HG02981 (cell line): ENCODE data around the gene NLRP3.
"Not testable (repeated sequence)": the region's sequence is repeated elsewhere in the genome, so short reads cannot be mapped to it uniquely, and the experiment has no call there.

Experiments
- ATAC-seq: cut with Tn5 transposase; IDR thresholded peaks from one replicate; pipeline ENCODE4 v1.9.1; 2021; ENCODE audit warnings: mild to moderate bottlenecking, moderate library complexity; ENCODE audit not compliant: unreplicated experiment

NLRP3 gene

GRCh38 chr1:247390116-247390791 lies 25.7 kb upstream of the NLRP3 start:
- ATAC-seq = peak; percentile 100

DNA sequence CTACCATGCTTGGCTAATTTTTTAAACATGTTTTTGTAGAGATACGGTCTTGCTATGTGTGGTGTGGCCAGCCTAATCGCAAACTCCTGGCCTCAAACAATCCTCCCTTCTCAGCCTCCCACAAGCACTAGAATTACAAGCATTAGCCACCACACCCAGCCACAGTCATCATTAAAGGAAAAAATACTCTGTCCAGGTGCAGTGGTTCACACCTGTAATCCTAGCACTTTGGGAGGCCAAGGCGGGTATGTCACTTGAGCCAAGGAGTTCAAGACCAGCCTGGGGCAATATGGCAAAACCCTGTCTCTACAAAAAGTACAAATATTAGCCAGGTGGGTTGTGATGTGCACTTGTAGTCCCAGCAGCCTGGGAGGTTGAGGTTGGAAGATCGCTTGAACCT lies 25.0 kb upstream of the NLRP3 start:
- ATAC-seq = no peak

- no peak for ATAC-seq
These were observed 23.9 kb upstream of the NLRP3 start for GRCh38 chr1:247392088-247392487.

DNA sequence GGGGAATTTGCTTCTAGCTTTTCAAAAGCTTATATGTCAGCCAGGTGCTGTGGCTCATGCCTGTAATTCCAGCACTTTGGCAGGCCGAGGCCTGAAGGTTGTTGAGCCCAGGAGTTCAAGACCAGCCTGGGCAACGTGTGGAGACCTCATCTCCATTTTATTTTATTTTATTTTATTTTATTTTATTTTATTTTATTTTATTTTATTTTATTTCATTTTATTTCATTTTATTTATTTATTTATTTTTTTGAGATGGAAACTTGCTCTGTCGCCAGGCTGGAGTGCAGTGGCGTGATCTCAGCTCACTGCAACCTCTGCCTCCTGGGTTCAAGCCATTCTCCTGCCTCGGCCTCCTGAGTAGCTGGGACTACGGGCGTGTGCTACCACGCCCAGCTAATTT lies 20.9 kb upstream of the NLRP3 start:
- not testable (repeated sequence) for ATAC-seq

DNA sequence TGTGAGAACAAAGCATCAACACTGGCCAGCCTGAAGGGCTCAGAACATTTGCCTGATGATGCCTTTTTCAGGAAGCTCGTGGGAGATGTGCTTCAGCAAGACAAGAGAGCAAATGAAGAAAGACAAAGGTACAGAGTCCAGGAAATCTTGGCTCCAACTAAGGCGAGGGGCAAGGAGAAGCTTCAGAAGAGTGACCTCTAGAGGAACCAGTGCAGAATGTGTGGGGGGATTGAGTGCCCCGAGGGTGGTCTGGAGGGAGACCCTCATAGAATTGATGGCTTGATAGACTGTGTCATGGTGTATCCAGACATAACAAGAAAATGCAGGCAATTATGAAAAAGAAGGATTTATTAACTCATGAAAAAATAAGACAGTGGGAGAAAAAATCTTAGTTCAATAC lies 15.3 kb upstream of the NLRP3 start:
- ATAC-seq = no peak

DNA sequence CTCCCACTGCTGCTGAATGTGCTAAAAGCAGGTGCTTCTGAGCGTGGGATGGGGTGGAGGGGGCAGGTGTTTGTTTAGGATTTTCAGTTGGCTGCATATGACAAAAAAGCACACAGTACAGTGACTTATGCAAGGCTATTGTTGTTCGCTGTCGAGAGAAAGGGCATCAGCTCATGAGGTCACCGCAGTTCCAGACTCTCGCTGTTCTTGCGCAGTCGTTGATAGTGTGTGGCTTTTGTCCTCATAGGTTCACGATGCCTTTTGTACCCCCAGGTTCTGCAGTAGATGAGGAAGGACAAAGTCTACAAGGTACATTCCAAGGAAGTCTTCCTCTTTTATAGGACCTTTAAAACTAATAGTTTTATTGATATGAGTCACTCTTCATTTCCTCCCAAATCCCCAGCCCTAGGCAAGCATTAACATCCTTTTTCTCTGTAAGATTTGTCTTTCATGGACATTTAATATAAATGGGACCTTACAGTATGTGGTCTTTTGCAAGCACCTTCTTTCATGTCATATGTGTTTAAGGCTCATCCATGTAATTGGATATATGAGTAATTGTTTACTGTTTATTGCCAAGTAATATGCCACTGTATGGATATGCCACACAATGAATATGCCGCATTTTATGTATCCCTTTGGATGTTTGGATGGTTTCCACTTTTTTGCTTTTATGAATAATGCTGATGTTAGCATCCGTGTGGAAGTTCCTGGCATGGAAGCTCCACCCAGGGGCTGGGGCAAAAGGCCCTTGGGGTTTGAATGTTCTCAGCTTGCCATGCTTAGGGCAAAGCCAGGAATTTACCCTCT lies 14.5 kb upstream of the NLRP3 start:
- ATAC-seq = no peak

DNA sequence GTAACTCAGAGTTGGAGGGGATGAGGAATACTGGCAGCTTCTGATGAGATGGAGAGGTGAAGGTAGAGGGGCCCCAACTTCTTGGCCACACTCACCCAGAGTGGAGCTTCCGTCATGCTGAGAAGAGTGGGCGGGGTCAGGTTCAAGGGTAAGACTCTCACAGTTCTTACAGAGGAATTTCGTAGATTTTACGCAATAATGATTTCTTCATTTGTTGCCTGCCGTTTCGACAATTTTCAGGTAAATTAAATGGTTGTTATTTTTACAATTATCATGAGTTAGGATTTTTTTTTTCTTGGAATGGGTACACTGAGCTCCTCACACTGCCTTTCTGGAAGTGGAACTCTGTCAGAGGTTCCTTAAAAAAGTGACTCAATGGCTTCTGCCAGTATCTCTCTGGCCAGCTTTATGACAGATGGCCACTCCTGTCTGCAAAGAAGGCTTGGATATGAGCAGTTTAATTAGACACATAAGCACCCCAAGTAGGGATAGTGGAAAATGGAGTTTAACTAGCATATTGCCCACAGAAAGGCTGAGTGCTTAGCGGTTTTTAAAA lies 13.8 kb upstream of the NLRP3 start:
- ATAC-seq = no peak

DNA sequence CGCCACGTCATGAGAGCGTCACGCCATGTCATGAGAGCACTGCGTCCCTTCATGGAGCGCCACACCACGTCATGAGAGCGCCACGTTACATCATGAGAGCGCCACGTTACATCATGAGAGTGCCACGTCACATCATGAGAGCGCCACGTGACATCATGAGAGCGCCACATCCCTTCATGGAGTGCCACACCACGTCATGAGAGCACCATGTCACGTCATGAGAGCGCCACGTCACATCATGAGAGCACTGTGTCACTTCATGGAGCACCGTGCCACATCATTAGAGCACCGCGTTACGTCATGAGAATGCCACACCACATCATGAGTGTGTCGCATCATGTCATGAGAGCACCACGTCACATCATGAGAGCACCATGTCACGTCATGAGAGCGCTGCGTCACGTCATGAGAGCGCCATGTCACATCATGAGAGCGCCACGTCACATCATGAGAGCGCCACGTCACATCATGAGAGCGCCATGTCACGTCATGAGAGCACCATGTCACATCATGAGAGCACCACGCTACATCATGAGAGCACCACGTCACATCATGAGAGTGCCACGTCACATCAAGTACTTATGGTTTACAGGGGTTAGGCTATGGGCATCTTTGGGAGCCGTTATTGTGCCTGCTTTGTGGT lies 9.8 kb upstream of the NLRP3 start:
- no peak for ATAC-seq

- ATAC-seq = peak; percentile 72
These were observed 8.8 kb upstream of the NLRP3 start for GRCh38 chr1:247407180-247407616.

- no peak for ATAC-seq
These were observed 7.9 kb upstream of the NLRP3 start for GRCh38 chr1:247408100-247408499.

- ATAC-seq = peak; percentile 79
These were observed 6.0 kb upstream of the NLRP3 start for GRCh38 chr1:247409869-247410544.

DNA sequence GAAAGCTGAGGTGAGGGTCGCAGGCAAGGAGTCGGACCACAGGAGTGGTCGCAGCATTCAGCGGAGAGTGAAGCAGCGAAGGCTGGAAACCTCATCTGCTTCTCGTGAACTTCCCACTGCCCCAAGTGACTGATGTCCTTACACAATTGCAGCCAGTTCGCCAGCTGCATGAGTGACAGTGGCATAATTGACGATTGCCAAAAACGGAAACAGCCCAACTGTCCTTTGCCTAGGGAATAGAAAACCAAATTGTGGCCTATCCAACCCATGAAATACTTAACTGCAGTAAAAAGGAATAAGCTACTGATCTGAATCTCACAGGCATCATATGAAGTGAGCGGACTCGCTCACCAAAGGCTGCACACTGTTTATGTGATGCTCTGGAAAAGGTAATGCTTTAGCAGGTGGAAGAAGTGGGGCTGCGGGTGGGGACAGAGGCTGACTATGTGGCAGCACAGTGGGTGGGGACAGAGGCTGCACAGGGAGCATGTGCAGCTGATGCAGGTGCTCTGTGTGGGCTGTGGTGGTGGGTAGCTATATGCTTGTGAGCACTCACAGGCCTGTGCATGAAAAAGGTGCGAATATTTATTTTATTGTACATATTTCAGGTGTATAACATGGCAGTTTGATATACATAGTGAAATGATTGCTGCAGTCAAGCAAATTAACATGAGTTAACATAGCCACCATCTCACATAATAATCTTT lies 4.2 kb upstream of the NLRP3 start:
- ATAC-seq = no peak

DNA sequence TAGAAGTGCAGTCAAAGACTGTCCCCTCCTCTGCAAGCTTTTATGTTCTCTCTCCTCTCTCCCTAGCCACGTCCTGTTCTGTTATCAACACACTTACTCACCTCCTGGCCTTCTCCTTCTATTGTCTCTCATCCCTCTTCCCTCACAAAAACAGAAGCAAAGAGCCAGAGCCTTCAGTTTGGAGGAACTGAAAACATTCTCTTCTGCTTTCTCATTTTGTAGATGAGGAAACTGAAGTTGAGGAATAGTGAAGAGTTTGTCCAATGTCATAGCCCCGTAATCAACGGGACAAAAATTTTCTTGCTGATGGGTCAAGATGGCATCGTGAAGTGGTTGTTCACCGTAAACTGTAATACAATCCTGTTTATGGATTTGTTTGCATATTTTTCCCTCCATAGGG lies 1.9 kb downstream of the NLRP3 start:
- no peak for ATAC-seq

GRCh38 chr1:247419336-247419735 lies 3.4 kb downstream of the NLRP3 start:
- ATAC-seq = no peak

GRCh38 chr1:247421074-247421473 lies 5.1 kb downstream of the NLRP3 start:
- no peak for ATAC-seq

- ATAC-seq = no peak
These were observed 13.5 kb downstream of the NLRP3 start for GRCh38 chr1:247429496-247429895.

GRCh38 chr1:247430434-247430833 lies 14.5 kb downstream of the NLRP3 start:
- no peak for ATAC-seq

- ATAC-seq = no peak
These were observed 15.7 kb downstream of the NLRP3 start for GRCh38 chr1:247431643-247432042.

- ATAC-seq = no peak
These were observed 18.0 kb downstream of the NLRP3 start for GRCh38 chr1:247434005-247434404.

DNA sequence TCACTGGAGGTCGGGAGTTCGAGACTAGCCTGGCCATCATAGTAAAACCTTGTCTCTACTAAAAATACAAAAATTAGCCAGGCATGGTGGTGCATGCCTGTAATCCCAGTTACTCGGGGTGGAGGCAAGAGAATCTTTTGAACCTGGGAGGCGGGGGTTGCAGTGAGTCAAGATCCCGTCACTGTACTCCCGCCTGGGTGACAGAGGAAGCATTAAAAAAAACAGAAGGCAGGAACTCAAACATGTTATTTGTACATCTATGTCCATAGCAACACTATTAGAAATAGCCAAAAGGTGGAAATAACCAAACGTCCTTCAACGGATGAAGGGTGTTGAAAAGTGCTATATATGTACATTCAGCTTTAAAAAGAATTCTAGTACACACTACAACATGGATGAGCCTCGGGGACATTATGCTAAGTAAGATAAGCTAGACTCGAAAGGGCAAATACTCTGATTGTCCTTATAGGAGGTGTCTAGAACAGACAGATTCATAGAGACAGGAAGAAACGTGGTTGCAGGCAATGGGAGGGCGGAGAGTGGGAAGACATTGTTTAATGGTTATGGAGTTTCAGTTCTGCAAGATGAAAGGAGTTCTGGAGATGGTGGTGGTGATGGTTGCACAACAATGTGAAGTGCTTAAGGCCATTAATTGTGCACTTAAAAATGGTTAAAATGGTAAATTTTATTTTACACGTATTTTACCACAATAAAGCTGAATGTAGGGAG lies 19.2 kb downstream of the NLRP3 start:
- peak; percentile 56 for ATAC-seq
